ENCODE data around the gene PRSS58.

The PRSS58 gene

GRCh38 chr7:142275028-142275427 is 17.2 kb upstream of the PRSS58 start:
- no peak overlapping the region for H3K4me3 ChIP-seq (ENCODE audit: low read depth, low read length)
- no peak for DNase-seq (ENCODE audit: low read depth)
- TF ChIP-seq MYC (IDR thresholded peaks at IDR 0.05; ENCODE audit: low read depth, low read length) = no peak
- TF ChIP-seq POLR2A (IDR thresholded peaks at IDR 0.05; ENCODE audit: extremely low read depth, insufficient read length) = no peak
- TF ChIP-seq MAX (IDR thresholded peaks at IDR 0.05; ENCODE audit: low read depth, low read length) = no peak
- no peak for TF ChIP-seq CTCF (IDR thresholded peaks at IDR 0.05; ENCODE audit: low read depth, low read length)

GRCh38 chr7:142272841-142273240 is 15.0 kb upstream of the PRSS58 start:
- H3K4me3 ChIP-seq (ENCODE audit: low read depth, low read length) = no peak overlapping the region
- DNase-seq (ENCODE audit: low read depth) = no peak
- TF ChIP-seq MAX (IDR thresholded peaks at IDR 0.05; ENCODE audit: low read depth, low read length) (no peak), POLR2A (IDR thresholded peaks at IDR 0.05; ENCODE audit: extremely low read depth, insufficient read length) (no peak), MYC (IDR thresholded peaks at IDR 0.05; ENCODE audit: low read depth, low read length) (no peak), CTCF (IDR thresholded peaks at IDR 0.05; ENCODE audit: low read depth, low read length) (no peak)

GRCh38 chr7:142263598-142264380 is 5.9 kb upstream of the PRSS58 start:
- no peak for DNase-seq (ENCODE audit: low read depth)
- H3K4me3 ChIP-seq (ENCODE audit: low read depth, low read length) = no peak overlapping the region
- TF ChIP-seq MAX (IDR thresholded peaks at IDR 0.05; ENCODE audit: low read depth, low read length) (no peak), POLR2A (IDR thresholded peaks at IDR 0.05; ENCODE audit: extremely low read depth, insufficient read length) (no peak), MYC (IDR thresholded peaks at IDR 0.05; ENCODE audit: low read depth, low read length) (no peak), CTCF (IDR thresholded peaks at IDR 0.05; ENCODE audit: low read depth, low read length) (no peak)

GRCh38 chr7:142250705-142251104 is 7.2 kb downstream of the PRSS58 start:
- TF ChIP-seq POLR2A (IDR thresholded peaks at IDR 0.05; ENCODE audit: extremely low read depth, insufficient read length) = no peak
- no peak for TF ChIP-seq MAX (IDR thresholded peaks at IDR 0.05; ENCODE audit: low read depth, low read length)
- no peak for TF ChIP-seq CTCF (IDR thresholded peaks at IDR 0.05; ENCODE audit: low read depth, low read length)
- no peak for TF ChIP-seq MYC (IDR thresholded peaks at IDR 0.05; ENCODE audit: low read depth, low read length)
- H3K4me3 ChIP-seq (ENCODE audit: low read depth, low read length) = no peak overlapping the region
- no peak for DNase-seq (ENCODE audit: low read depth)

- no peak overlapping the region for H3K4me3 ChIP-seq (ENCODE audit: low read depth, low read length)
- no peak for TF ChIP-seq MAX (IDR thresholded peaks at IDR 0.05; ENCODE audit: low read depth, low read length)
- no peak for TF ChIP-seq CTCF (IDR thresholded peaks at IDR 0.05; ENCODE audit: low read depth, low read length)
- TF ChIP-seq POLR2A (IDR thresholded peaks at IDR 0.05; ENCODE audit: extremely low read depth, insufficient read length) = no peak
- TF ChIP-seq MYC (IDR thresholded peaks at IDR 0.05; ENCODE audit: low read depth, low read length) = no peak
- DNase-seq (ENCODE audit: low read depth) = no peak
Measured at GRCh38 chr7:142249918-142250317, 7.9 kb downstream of the PRSS58 start.

Data from NB4 (cell line).